Fibroblast of mammary gland (primary cell): ENCODE results near the gene TPST1.
"Not testable (repeated sequence)": the region's sequence is repeated elsewhere in the genome, so short reads cannot be mapped to it uniquely, and the experiment has no call there.

Experiments used
- DNase-seq: peaks from one replicate; pipeline ENCODE4 v3.0.0-alpha.2; 2010; ENCODE audit warnings: low read depth
- H3K4me3 ChIP-seq: 2 replicates; pipeline ENCODE4 v1.5.1; 2011; ENCODE audit warnings: low read depth, mild to moderate bottlenecking, low read length, moderate library complexity; ENCODE audit not compliant: control insufficient read depth
- TF ChIP-seq, protein P1 (sequence below): conservative IDR thresholded peaks from 2 replicates; pipeline ENCODE4 v1.5.1; 2011; ENCODE audit warnings: low read depth, low read length, inconsistent platforms; ENCODE audit not compliant: control insufficient read depth, insufficient read depth

The TPST1 gene

DNA sequence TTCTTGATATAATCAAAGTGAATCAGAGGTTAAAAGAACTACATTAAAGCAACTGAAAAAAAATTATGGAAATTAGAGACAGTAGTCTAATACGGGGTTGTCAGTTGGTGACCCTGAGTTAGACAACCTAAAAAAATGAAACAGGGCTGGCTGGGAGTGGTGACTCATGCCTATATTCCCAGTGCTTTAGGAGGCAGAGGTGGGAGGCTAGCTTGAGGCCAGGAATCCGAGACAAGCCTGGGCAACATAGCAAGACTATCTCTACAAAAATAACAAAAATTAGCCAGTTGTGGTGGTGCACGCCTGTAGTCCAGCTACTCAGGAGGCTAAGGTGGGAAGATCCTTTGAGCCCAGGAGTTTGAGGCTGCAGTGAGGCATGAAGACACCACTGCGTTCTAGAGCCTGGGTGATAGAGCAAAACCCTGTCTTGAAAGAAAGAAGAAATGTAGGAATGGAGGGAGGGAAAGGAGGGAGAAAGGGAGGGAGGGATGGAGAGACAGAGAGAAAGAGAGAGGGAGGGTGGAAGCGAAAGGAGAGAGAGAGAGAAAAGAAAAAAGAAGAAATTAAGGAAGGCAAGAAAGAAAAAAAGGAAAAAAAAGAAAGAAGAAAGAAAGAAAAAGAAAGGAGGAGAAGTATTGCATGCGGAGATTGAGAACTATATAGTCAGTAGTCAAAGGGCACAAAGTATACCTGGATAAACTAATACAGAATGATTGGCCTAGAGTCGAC lies 166.1 kb downstream of the TPST1 start:
- H3K4me3 ChIP-seq: no peak overlapping the region
- no peak for DNase-seq
- TF ChIP-seq, protein P1, sequence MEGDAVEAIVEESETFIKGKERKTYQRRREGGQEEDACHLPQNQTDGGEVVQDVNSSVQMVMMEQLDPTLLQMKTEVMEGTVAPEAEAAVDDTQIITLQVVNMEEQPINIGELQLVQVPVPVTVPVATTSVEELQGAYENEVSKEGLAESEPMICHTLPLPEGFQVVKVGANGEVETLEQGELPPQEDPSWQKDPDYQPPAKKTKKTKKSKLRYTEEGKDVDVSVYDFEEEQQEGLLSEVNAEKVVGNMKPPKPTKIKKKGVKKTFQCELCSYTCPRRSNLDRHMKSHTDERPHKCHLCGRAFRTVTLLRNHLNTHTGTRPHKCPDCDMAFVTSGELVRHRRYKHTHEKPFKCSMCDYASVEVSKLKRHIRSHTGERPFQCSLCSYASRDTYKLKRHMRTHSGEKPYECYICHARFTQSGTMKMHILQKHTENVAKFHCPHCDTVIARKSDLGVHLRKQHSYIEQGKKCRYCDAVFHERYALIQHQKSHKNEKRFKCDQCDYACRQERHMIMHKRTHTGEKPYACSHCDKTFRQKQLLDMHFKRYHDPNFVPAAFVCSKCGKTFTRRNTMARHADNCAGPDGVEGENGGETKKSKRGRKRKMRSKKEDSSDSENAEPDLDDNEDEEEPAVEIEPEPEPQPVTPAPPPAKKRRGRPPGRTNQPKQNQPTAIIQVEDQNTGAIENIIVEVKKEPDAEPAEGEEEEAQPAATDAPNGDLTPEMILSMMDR: no peak

DNA sequence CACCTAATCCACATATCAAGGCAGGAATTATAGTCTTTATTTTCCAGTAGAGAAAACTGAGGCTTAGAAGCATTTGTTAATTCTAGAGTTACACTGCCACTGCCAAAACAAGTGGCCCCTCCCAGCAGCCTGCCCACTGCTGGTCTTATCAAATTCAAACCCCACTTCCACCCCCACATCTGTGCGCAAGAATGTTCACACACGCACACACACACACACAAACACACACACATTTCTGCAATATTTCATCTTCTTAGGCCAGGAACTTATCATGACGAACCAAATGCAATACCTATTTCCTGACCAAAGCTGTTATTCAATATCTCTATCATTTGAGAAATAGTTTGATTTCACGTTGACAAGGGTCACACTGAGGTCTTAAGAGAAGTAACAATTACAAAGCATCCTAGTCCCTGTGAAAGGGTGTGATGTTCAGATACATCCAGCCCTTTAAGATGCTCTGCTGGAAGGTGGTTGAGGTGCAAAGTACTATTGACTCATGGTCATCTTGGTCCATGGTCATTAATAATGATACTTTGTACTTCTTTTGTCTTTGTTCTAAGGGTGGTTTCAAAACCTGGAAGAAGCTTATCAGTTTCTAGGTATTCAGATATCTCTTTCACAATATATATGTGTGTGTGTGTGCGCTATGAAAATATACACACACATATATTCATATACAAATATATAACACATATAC lies 169.2 kb downstream of the TPST1 start:
- DNase-seq: not testable (repeated sequence)

DNA sequence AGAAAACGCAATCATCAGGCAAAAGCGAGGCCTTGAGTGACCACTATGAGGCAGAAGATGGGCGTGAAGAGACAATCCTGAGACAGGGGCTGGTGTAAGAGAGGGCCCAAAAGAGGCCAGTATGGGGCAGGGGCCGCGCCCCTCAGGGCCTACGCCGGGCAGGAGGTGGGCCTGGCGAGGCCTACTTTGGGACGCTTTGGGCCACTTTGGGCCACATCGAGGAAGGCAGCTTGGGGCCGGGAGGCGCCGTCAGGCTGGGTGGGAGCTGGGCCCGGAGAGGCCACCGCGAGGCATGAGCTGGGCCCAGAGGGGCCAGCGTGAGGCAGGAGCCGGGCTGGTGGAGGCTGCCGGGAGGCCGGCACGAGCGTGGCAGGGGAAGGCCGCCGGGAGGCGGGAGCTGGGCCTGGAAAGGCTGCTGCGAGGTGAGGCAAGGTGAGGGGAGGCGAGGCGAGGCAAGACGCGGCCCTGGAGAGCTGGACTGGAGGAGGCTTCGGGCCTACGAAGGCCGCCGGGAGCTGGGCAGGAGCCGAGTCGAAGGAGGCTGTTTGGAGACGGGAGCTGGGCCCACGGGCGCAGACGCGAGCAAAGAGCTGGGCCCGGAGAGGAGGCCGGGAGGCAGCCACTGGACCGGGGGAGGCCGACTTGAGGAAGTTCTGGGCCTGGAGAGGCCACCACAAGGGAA lies 171.3 kb downstream of the TPST1 start:
- TF ChIP-seq, protein P1: no peak
- no peak for DNase-seq
- no peak overlapping the region for H3K4me3 ChIP-seq

More for the DNA sequence above, 169.2 kb downstream of the TPST1 start:
- H3K4me3 ChIP-seq: not testable (repeated sequence)

DNA sequence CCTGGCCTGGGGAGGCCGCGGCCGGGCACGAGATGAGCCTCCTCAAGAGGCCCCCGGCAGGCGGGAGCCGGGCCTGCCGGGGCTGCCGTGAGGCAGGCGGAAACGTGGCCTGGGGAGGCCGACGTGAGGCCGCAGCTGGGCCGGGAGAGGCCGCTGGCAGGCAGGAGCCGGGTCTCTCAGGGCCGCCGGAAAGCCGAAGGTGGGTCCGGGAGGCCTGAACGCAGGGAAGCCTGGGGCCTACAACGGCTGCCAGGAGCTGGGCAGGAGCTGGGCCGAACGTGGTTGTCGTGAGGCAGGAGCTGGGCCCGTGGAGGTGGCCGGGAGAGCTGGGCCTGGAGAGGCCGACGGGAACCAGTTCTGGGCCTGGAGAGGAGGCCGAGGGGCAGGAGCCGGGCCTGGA lies 171.9 kb downstream of the TPST1 start:
- TF ChIP-seq, protein P1: no peak
- DNase-seq: no peak
- H3K4me3 ChIP-seq: no peak overlapping the region

DNA sequence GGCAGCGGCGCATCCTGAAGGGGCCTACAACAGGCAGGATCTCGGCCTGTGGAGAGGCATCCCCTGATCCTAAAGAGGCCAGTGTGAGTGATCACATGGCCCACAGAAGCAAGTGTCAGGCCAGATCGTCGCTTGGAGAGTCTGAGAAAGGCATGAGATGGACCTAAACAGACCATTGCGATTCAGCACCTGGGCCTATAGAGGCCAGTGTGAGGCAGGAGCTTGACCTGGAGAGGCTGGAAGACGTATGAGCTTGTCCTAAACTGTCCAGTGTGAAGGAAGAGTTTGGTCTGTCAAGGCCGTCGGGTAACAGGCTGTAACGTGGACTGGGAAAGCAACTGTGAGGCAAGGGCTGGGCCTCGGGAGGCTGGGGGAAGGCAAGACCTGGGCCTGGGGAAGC lies 172.6 kb downstream of the TPST1 start:
- TF ChIP-seq, protein P1: no peak
- DNase-seq: no peak
- no peak overlapping the region for H3K4me3 ChIP-seq

DNA sequence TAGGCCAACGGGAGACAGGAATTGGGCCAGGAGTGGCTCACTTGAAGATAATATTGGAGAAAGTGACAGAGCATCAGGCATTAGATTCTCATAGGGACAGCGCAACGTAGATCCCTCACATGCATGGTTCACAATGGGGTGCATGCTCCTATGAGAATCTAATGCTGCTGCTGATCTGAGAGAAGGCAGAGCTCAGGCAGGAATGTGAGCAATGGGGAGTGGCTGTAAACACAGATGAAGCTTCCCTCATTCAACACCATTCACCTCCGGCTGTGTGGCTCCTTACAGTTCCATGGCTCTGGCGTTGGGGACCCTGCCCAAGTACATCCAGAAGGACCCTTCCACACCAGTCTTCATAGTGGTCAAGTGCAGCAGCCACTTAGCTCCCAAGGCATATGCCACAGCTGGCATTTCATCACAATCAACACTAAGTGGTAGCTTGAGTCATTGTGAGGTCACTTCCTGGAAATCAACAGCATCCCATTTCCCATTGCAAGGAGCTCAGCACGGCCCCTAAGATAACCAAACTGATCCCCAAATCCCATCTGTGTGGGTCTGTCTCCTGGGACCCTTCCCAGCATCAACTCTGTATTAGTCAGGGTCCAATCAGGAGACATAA lies 174.5 kb downstream of the TPST1 start:
- TF ChIP-seq, protein P1: no peak
- peak; percentile 87 for DNase-seq
- no peak overlapping the region for H3K4me3 ChIP-seq

DNA sequence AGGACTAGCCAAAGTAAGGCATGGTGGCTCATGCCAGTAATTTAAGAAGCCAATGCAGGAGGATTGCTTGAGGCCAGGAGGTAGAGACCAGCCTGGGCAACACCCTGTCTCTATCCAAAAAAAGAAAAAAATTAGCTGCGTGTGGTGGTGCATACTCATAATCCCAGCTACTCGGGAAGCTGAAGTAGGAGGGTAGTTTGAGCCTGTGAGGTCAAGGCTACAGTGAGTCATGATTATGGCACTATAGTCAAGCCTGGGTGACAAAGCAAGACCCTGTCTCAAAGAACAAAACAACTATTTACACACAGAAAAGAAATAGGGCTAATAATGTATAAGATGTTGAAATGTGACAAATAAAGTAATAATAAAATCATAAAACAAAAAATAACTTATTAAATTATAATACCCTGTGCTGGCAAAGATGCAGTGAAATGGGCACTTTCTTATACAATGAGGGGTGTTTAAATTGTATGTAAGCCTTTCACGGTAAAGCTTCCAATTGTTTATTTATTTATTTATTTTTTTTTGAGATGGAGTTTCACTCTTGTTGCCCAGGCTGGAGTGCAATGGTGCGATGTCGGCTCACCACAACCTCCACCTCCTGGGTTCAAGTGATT lies 175.2 kb downstream of the TPST1 start:
- no peak overlapping the region for H3K4me3 ChIP-seq
- DNase-seq: peak; percentile 83
- TF ChIP-seq, protein P1: no peak

DNA sequence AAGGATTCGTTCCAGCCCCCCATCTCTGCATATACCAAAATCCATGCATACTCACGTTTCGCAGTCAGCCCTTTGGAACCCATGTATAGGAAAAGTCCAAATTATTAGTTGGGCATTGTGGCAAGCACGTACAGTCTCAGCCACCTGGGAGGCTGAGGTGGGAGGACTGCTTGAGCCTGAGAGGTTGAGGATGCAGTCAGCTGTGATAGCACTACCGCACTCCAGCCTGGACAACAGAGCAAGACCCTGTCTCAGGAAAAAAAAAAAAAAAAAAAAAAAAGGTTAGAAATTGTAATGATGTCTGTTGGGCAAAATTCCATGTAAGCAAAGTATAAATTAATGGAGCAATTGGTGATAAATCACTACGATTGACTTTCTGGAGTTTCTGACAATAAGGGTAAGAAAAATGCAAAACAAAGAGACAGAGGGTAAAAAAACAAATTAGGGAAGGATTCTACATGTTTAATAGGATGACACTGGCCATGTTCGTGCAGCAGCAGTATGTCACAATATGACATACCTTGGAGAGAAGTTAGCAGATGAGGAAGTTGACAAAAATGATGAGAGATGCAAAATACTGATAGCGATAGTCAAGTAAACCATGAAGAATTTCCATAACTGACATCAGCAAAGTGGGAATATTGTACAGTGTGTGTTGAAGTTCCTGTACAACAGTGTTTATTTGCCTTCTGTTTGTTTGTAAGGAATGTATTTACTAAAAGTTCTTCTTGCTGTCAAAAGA lies 177.2 kb downstream of the TPST1 start:
- not testable (repeated sequence) for H3K4me3 ChIP-seq, DNase-seq

DNA sequence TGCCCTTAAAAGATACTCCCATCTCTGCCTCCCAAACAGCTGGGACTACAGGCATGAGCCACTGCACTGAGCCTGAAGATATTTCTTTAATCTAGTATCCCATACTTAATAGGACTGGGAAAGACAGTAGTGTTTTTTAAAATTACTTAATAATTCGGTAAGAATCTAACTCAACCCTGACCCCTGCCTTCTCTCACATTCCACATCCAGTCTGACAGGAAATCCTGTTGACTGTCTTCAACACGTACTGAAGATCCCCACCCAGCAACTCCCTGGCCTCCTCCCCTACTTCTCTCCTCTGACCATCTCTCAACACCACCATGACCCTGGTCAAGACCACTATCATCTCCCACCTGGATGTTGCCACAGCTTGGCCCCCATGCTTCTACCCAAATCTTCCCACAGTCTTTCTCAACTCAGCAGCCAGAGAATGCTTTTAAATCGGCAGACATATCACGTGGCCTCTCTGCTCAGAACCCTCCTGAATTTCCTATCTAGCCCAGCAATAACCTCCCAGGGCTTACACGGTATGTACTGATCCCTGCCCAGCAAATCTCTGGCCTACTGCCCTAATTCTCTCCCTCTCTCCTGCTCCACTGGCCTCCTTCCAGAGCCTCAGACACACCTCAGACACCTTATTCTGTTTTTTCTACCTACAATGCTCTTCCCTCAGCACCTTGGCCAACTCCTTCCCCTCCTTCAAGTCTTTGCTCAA lies 180.2 kb downstream of the TPST1 start:
- DNase-seq, H3K4me3 ChIP-seq: not testable (repeated sequence)
